GM15510 (cell line): ENCODE data around the gene RTP5.

ENCODE experiments used
- POLR2A ChIP-seq: IDR thresholded peaks from 3 replicates; pipeline ENCODE4 v1.6.1; 2011; ENCODE audit warnings: borderline replicate concordance; ENCODE audit not compliant: insufficient read length; ENCODE audit errors: extremely low read depth

Gene RTP5

GRCh38 chr2:241869087-241869961, at the start of gene RTP5:
RTP5 (plus strand) TSS chr2:241869729; CDS start chr2:241869757, 28 bp downstream.
- TF ChIP-seq POLR2A, result no peak

- no peak for TF ChIP-seq POLR2A
Observed at GRCh38 chr2:241820625-241821384, 48.7 kb upstream of the RTP5 start.

GRCh38 chr2:241821460-241822263, 47.9 kb upstream of the RTP5 start:
- no peak for TF ChIP-seq POLR2A

- no peak for TF ChIP-seq POLR2A
Observed at GRCh38 chr2:241822264-241822623, 47.3 kb upstream of the RTP5 start.

- no peak for TF ChIP-seq POLR2A
Observed at GRCh38 chr2:241827394-241827793, 42.1 kb upstream of the RTP5 start.

- no peak for TF ChIP-seq POLR2A
Observed at GRCh38 chr2:241833101-241833663, 36.3 kb upstream of the RTP5 start.

- TF ChIP-seq POLR2A, result no peak
Observed at GRCh38 chr2:241834527-241835210, 34.9 kb upstream of the RTP5 start.

- no peak for TF ChIP-seq POLR2A
Observed at GRCh38 chr2:241835611-241836010, 33.9 kb upstream of the RTP5 start.

GRCh38 chr2:241836292-241836691, 33.2 kb upstream of the RTP5 start:
- no peak for TF ChIP-seq POLR2A

- TF ChIP-seq POLR2A, result no peak
Observed at GRCh38 chr2:241837197-241837965, 32.1 kb upstream of the RTP5 start.

- no peak for TF ChIP-seq POLR2A
Observed at GRCh38 chr2:241841181-241842066, 28.1 kb upstream of the RTP5 start.

- TF ChIP-seq POLR2A, result no peak
Observed at GRCh38 chr2:241842067-241842415, 27.5 kb upstream of the RTP5 start.
